Mucosa of rectum (tissue), 2 donors: ENCODE measurements around the gene RYR2.

Experiments
- H3K27ac ChIP-seq, 2 donors: one replicate each; pipeline ENCODE4 v1.7.0; 2013; ENCODE audit warnings: inconsistent platforms in 2 of 2, low read depth in 2 of 2, low read length in 2 of 2
- H3K27me3 ChIP-seq, 2 donors: one replicate each; pipeline ENCODE4 v1.7.0; 2013; ENCODE audit warnings: low read length in 2 of 2; ENCODE audit not compliant: control insufficient read depth in 2 of 2, insufficient read depth in 2 of 2
- H3K36me3 ChIP-seq, 2 donors: one replicate each; pipeline ENCODE4 v1.7.0; 2013; ENCODE audit warnings: low read length in 2 of 2; ENCODE audit not compliant: control insufficient read depth in 2 of 2, insufficient read depth in 2 of 2
- H3K4me1 ChIP-seq, 2 donors: one replicate each; pipeline ENCODE4 v1.7.0; 2013; ENCODE audit warnings: low read length in 2 of 2, mild to moderate bottlenecking in 1 of 2; ENCODE audit not compliant: control insufficient read depth in 2 of 2, insufficient read depth in 2 of 2
- H3K4me3 ChIP-seq, 2 donors: one replicate each; pipeline ENCODE4 v1.7.0; 2013; ENCODE audit warnings: low read length in 2 of 2
- H3K9ac ChIP-seq, 2 donors: one replicate each; pipeline ENCODE4 v1.7.0; 2013; ENCODE audit warnings: low read length in 2 of 2, low read depth in 1 of 2, mild to moderate bottlenecking in 1 of 2
- H3K9me3 ChIP-seq, 2 donors: one replicate each; pipeline ENCODE4 v1.7.0; 2013; ENCODE audit warnings: low read length in 2 of 2; ENCODE audit not compliant: control insufficient read depth in 2 of 2
- donor health status: healthy.
- donor health status: Normal muscosa, but diverticular disease.

Gene RYR2

DNA sequence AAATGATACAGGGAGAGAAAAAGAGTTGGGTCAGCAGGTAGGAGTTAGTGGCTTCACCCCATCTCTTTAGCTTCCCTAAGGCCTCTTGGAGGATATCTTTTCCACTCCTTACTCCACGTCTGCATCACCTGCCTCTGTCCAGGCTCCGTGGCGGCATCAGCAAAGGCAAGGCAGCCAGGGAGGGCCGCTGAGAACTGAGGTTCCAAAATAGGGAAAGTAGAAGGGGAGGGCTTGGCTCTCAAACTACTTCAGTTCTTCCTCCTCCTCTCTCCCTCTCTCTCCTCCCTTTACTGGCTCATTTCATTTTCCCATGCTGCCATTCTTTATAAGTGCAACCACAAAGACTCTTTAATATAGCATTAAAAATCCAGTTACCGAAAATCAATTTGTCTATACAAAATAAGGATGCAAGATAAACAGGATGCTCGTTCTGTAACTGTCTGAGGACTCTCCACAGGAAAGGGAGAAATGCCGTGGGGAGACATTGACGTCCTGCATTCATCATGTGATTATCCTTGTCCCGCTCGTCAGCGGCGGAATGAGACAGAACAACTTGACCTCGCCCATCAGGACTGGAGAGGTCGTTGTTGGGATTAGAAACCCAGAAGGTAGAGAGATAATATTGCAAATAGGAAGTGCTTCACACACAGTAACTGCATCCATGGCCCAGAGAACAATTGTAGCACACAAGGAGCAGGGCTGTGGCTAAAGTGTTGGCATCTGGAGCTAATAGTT is 34.7 kb upstream of the RYR2 start:
- H3K4me1 ChIP-seq, result no peaks in the 10 kb centered on the region
- no peaks in the 10 kb centered on the region for H3K9me3 ChIP-seq
- no peaks in the 10 kb centered on the region for H3K27me3 ChIP-seq
- no peaks in the 10 kb centered on the region for H3K36me3 ChIP-seq
- no peak overlapping the region for H3K27ac ChIP-seq
- H3K9ac ChIP-seq, result no peak overlapping the region
- H3K4me3 ChIP-seq, result no peak overlapping the region

DNA sequence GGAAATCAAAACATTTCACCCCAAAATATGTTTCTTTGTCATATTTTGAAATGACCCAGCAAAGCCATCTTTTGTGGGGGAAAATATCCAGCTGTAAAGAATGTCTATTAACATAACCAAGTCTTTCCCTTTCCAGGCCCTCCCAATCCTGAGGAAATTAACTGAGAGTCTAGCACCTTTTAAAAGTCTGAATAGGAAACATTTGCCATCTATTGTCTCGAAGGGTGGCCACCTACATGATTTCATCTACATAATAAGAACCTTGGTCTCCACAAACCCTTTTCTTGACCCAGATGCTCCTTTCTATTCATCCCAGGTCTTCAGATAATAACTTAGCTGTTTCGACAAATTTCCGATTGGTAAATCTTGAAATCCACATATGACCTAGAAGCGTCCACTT is 32.4 kb upstream of the RYR2 start:
- H3K9me3 ChIP-seq, result no peaks in the 10 kb centered on the region
- H3K36me3 ChIP-seq, result no peaks in the 10 kb centered on the region
- H3K27me3 ChIP-seq, result no peaks in the 10 kb centered on the region
- H3K4me1 ChIP-seq, result peaks cover 2 to 7% of the 10 kb centered on the region in 2 donors
- no peak overlapping the region for H3K9ac ChIP-seq
- H3K4me3 ChIP-seq, result no peak overlapping the region
- no peak overlapping the region for H3K27ac ChIP-seq

DNA sequence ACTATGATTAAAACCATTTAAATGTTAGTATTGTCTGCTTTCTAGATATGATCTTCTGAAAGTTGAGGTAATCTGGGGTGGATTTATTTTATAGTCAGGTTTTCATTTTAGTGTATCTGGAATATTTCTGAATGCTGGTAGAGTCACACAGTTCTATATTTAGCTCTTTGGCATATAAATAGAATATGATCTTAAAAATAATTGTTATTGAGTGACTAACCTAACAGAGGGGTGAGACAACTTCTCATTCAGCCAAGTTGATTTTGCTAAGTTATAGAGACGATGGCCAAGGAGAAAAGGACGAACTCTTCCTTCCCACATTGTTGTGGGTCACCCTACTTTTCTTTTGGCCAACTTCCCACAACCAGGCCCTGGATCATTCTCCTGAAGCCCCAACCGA is 30.6 kb upstream of the RYR2 start:
- Histone ChIP-seq H3K27ac (no peak overlapping the region), H3K4me3 (no peak overlapping the region), H3K36me3 (no peaks in the 10 kb centered on the region), H3K9ac (no peak overlapping the region), H3K27me3 (no peaks in the 10 kb centered on the region), H3K4me1 (peaks cover 2 to 7% of the 10 kb centered on the region in 2 donors), H3K9me3 (no peaks in the 10 kb centered on the region)

DNA sequence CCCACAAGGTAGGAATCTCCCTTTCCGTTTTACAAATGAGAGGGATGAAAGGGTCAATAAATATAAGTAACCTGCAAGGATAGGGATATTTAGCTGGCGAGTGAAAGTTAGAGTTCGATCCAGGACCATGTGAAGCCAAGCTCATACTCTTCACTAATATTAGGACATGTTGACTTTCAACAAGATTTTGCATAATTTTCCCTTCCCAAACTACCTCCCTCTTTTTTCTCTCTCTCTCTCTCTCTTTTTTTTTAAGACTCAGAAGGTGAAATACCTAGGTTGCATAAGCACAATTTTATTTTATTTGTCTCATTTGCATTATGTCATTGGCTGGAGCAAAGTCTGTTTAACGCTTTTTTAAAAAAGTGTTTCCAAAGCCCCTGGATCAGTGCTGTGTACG is 29.6 kb upstream of the RYR2 start:
- no peaks in the 10 kb centered on the region for H3K36me3 ChIP-seq
- peaks cover 2 to 7% of the 10 kb centered on the region in 2 donors for H3K4me1 ChIP-seq
- no peaks in the 10 kb centered on the region for H3K9me3 ChIP-seq
- H3K27ac ChIP-seq, result no peak overlapping the region
- H3K4me3 ChIP-seq, result no peak overlapping the region
- H3K9ac ChIP-seq, result no peak overlapping the region
- no peaks in the 10 kb centered on the region for H3K27me3 ChIP-seq

DNA sequence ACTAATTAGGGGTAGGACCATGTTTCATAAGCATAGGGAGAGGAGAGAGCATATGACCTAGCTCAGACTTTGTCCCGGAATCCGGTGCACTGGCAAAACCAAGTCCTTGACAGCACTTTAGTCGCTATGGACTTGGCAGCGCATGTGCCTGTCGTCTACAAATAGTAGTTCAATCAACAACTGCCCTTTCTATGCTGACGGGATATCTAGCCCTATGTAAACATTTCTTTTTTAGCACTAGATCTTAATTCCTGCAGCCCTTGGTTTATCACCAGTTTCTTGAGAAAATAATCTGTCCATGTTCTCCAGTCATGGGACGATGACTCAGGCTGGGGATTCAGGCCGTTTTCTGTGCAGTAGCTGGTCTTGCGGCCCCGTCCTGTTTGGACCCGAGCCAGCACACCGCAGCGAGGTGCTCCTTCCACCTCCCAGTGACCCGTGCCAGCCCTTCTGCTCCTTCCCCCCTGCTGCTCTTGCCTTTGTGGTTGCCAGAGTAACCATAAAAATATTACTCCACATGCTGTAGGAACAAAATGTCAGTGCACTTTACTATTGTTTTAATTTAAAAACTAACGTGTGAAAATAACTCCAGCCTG is 29.1 kb upstream of the RYR2 start:
- no peaks in the 10 kb centered on the region for H3K9me3 ChIP-seq
- H3K27me3 ChIP-seq, result no peaks in the 10 kb centered on the region
- H3K4me3 ChIP-seq, result peak overlapping the region; percentile 40 to 49
- no peaks in the 10 kb centered on the region for H3K36me3 ChIP-seq
- peak overlapping the region in 1 of 2 donors; percentile 8 for H3K9ac ChIP-seq
- H3K27ac ChIP-seq, result no peak overlapping the region
- H3K4me1 ChIP-seq, result peaks cover 2 to 7% of the 10 kb centered on the region in 2 donors

DNA sequence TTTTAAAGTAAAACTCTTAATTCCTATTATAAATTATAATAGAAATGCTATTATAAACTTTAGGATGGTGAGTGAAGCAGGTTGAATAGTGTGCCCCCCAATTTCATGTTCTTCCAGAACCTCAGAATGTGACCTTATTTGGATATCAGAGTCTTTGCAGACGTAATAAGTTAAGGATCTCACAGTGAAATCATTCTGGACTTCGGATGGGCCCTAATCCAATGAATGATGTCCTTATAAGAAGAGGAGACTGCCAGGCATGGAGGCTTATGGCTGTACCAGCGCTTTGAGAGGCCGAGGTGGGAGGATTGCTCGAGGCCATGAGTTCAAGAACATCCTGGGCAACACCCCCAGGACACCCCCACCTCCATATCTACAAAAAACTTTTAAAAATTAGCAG is 28.4 kb upstream of the RYR2 start:
- H3K4me3 ChIP-seq, result no peak overlapping the region
- H3K9me3 ChIP-seq, result no peaks in the 10 kb centered on the region
- no peaks in the 10 kb centered on the region for H3K27me3 ChIP-seq
- H3K9ac ChIP-seq, result no peak overlapping the region
- peaks cover 2 to 7% of the 10 kb centered on the region in 2 donors for H3K4me1 ChIP-seq
- no peaks in the 10 kb centered on the region for H3K36me3 ChIP-seq
- no peak overlapping the region for H3K27ac ChIP-seq

DNA sequence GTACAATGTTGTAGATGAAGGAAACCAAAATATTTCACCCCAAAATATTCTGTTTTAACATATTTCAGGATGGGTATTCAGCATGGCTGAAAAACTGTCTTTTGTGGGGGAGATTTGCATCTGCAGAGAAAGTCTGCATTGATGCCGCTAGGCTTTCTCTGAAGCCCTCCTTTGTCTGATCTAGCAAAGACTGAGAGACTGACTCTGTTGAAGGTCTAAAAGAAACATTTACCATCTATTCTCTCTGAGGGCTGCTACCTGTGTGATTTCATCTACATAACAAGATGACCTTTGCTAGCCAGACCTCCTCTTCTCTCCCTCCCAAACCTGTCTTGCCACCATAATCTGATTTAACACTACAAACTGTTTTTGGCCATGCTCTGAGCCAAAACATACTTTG is 25.4 kb upstream of the RYR2 start:
- Histone ChIP-seq H3K4me1 (peaks cover 2 to 7% of the 10 kb centered on the region in 2 donors), H3K36me3 (no peaks in the 10 kb centered on the region), H3K27me3 (no peaks in the 10 kb centered on the region), H3K27ac (no peak overlapping the region), H3K4me3 (no peak overlapping the region), H3K9ac (no peak overlapping the region), H3K9me3 (no peaks in the 10 kb centered on the region)

DNA sequence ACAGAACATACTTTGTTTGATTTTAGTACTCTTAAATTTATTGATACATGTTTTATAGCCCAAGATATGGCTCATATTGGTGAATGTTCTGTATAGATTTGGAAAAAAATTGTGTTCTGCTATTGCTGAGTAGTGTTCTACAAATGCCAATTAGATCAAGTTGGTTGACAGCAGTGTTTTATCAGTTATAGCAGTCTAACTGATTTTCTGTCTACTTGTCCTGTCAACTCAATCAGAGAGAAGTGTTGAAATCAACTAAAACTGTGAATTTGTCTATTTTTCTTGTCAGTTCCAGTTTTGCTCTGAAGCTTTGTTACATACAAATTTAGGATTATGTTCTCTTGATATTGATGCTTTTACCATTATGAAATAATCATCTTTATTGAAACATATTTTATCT is 23.1 kb upstream of the RYR2 start:
- H3K36me3 ChIP-seq, result no peaks in the 10 kb centered on the region

DNA sequence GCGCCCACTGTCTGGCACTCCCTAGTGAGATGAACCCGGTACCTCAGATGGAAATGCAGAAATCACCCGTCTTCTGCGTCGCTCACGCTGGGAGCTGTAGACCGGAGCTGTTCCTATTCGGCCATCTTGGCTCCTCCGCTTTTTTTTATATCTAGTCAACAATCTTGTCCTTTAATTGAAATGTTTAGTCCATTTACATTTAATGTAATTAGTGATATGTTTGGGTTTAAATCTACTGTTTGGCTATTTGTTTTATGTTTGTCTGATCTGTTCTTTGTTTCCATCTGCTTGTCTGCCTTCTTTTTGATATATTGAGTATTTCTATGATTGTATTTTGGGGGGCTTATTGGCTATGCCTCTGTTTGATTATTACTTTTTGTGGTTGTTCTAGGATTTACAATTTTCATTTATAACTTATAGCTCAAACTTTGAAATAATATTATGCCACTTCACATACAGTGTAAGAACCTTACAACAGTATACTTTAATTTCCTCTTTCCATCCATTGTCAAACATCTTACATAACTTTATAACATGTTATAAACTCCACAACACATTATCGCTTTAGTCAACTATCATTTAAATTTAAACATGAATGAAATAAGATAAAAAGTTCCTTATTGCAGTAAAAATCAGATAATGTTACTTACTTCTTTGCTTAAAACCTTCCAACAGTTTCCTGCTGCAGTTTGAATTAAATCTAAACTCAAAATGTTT is 16.5 kb upstream of the RYR2 start:
- H3K4me1 ChIP-seq, result no peaks in the 10 kb centered on the region
- no peaks in the 10 kb centered on the region for H3K27me3 ChIP-seq
- H3K27ac ChIP-seq, result no peak overlapping the region
- H3K4me3 ChIP-seq, result no peak overlapping the region
- H3K36me3 ChIP-seq, result no peaks in the 10 kb centered on the region
- H3K9ac ChIP-seq, result no peak overlapping the region
- H3K9me3 ChIP-seq, result no peaks in the 10 kb centered on the region

More for the DNA sequence above, 23.1 kb upstream of the RYR2 start:
- Histone ChIP-seq H3K9me3 (no peaks in the 10 kb centered on the region), H3K27ac (no peak overlapping the region), H3K4me1 (no peaks in the 10 kb centered on the region), H3K4me3 (no peak overlapping the region), H3K27me3 (no peaks in the 10 kb centered on the region), H3K9ac (no peak overlapping the region)

DNA sequence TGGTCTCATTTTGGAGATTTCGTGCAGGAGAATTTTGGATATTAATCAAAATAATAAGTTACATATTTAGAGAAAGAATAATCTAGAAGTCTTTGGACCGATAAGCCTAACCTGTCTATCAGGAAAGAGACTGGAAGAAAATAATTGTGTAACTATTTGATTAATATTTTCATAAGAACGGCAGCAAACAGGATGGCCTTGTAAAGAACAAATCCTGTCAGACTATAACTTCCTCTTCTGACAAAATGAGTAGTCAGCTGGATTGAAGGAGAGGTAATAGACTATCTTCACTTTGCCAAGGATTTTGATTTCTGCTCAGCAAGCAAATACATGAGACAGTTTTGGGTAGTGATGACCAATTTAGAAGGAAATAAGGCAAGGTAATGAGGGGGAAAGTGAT is 12.7 kb upstream of the RYR2 start:
- no peak overlapping the region for H3K4me3 ChIP-seq
- H3K36me3 ChIP-seq, result no peaks in the 10 kb centered on the region
- H3K4me1 ChIP-seq, result no peaks in the 10 kb centered on the region
- H3K27me3 ChIP-seq, result no peaks in the 10 kb centered on the region
- H3K27ac ChIP-seq, result no peak overlapping the region
- H3K9me3 ChIP-seq, result no peaks in the 10 kb centered on the region
- H3K9ac ChIP-seq, result no peak overlapping the region
